Heart right ventricle (tissue), 16 donors: ENCODE measurements around the gene ARHGAP12. TPM values are rescaled to one million over a fixed set of nuclear protein-coding genes. Genes with fewer than 3 reads are reported as not detected.
"Not testable (repeated sequence)": the region's sequence is repeated elsewhere in the genome, so short reads cannot be mapped to it uniquely, and the experiment has no call there.

Source experiments
- ATAC-seq, 8 donors: fragments of 200-7000 bp; cut with Tn5 transposase; one replicate each; pipeline ENCODE4 v1.9.1; 2020; ENCODE audit warnings: mild to moderate bottlenecking in 8 of 8, moderate library complexity in 8 of 8, moderate number of reproducible peaks in 1 of 8
- DNase-seq, 2 donors: peaks; one replicate each; pipeline ENCODE4 v3.0.0-alpha.2; 2020
- H3K27ac ChIP-seq, 10 donors: fragments of 200-600 bp; sonication (generic) in 2 of 10; one replicate each; pipeline versions ENCODE4 v1.5.0 to v1.8.0; 2020 to 2022; ENCODE audit warnings: mild to moderate bottlenecking in 3 of 10
- H3K27me3 ChIP-seq, 7 donors: fragments of 200-600 bp; one replicate each; pipeline ENCODE4 v1.8.0; 2021 to 2022; ENCODE audit warnings: mild to moderate bottlenecking in 2 of 7
- H3K36me3 ChIP-seq, 9 donors: fragments of 200-600 bp; sonication (generic) in 1 of 9; one replicate each; pipeline versions ENCODE4 v1.5.0 to v1.8.0; 2020 to 2022; ENCODE audit warnings: mild to moderate bottlenecking in 2 of 9
- H3K4me1 ChIP-seq, 9 donors: fragments of 200-600 bp; sonication (generic) in 1 of 9; one replicate each; pipeline versions ENCODE4 v1.5.0 to v1.8.0; 2020 to 2022; ENCODE audit warnings: mild to moderate bottlenecking in 4 of 9
- H3K4me3 ChIP-seq, 10 donors: fragments of 200-600 bp; sonication (generic) in 2 of 10; one replicate each; pipeline versions ENCODE4 v1.5.0 to v1.8.0; 2020 to 2022; ENCODE audit warnings: mild to moderate bottlenecking in 7 of 10, moderate library complexity in 2 of 10
- H3K9me3 ChIP-seq, 11 donors: fragments of 200-600 bp in 10 of 11; sonication (generic) in 2 of 11; one replicate each; pipeline versions ENCODE4 v1.5.0 to v1.8.0; 2013 to 2022; ENCODE audit warnings: mild to moderate bottlenecking in 2 of 11, control low read depth in 1 of 11, moderate library complexity in 1 of 11
- WGBS, 2 donors: extraction: QIAGEN DNeasy Blood & Tissue Kit; methylation state at CpG; one replicate each; pipeline ENCODE4 v1.1.7; 2013; ENCODE audit warnings: inconsistent platforms in 1 of 2; 5-methylcytosine and 5-hydroxymethylcytosine counted together
- intact Hi-C, 10 donors: fragments of 100-400 bp; cut with DNase I; formaldehyde crosslinking; loops; one replicate each; pipeline versions ENCODE4 v1.11.1 to v1.14.2; 2022
- polyA plus RNA-seq, 2 donors: library from polyadenylated mRNA; stranded (reverse); fragments of 200-250 nt; gene quantifications; one replicate each; pipeline ENCODE4 v1.2.3, GENCODE V29; 2013
- total RNA-seq, 10 donors: library from RNA; stranded (reverse); fragmentation: NEBNext Ultra II Directional in 3 of 10; extraction: Animal tissue kit (Norgen Biotek cat#: 25700) in 3 of 10; gene quantifications; one replicate each; pipeline versions ENCODE4 v1.2.1 to v1.2.4, GENCODE V29; 2021 to 2023
- TF ChIP-seq, protein P1 (sequence below), 9 donors: fragments of 200-600 bp; sonication (generic) in 2 of 9; IDR thresholded peaks; one replicate each; pipeline versions ENCODE4 v1.5.0 to v1.8.0; 2021 to 2022; ENCODE audit warnings: antibody characterized with exemption in 9 of 9, mild to moderate bottlenecking in 5 of 9, moderate library complexity in 1 of 9
- donor health status: Arrhythmogenic right ventricular cardiomyopathy.
- donor health status: ischemic (EF 13 %, LVEDD 7.1; RV severe dilation, severe dysfunction).
- donor health status: healthy with polysubstance abuse.
- donor health status: DM: no; HTN: yes; CAD: no.
- donor health status: DM: no; HTN: no; CAD: no.
- donor health status: ischemic (EF 25% LVEDD 6.9; RV normal size, moderate dysfunction).
- donor health status: ischemic (EF 25% LVEDD 5.7; RV mildly dilated, moderate dysfunction).
- donor health status: healthy.
- donor health status: DM: yes; HTN: yes; CAD: no.
- donor health status: Ischemic cardiomyopathy.
- donor health status: ischemic (EF 35%, LVEDD 5.7; RV mildly dilated, moderate dysfunction).
- donor health status: nonischemic (EF 11% LVEDD 7.7; RV severe dilation, severe dysfunction).
- donor health status: DM: yes; HTN: yes; CAD: no.
- donor health status: PGD.
- donor health status: ischemic (EF 29% LVEDD 5.4; RV normal size, mild dysfunction).
- donor health status: nonischemic (EF 23%, LVEDD 6.1; RV moderate dilation, normal function).

ARHGAP12 gene
- total and polyA plus RNA-seq, 12 donors = 7.6 to 35.2 (median 21.0) TPM

DNA sequence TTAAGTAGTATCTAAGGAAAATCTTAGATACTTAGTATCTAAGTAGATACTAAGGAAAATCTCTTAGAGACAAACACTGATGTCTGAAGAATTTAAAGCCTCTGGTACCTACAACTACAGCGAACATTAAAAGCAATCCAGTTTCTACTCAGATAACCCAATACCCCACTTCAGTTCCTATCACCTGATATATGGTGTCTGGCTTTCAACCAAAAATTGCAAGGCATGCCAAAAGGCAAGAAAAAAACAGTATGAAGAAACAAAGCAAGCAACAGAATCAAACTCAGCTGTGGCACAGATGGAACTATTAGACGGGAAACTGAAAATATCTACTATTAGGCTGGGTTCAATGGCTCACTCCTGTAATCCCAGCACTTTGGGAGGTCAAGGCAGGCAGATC lies 31.1 kb downstream of the ARHGAP12 start:
- 60 to 62% methylated on average over 2 of the region's 2 CpGs for WGBS, 2 donors
- no peaks in the 10 kb centered on the region for H3K27me3 ChIP-seq
- peak overlapping the region in 5 of 10 donors; percentile 10 to 68 (median 40) for H3K27ac ChIP-seq

GRCh38 chr10:31896968-31897384 lies 31.7 kb downstream of the ARHGAP12 start:
- ATAC-seq = peak in 7 of 8 donors; percentile 61 to 94 (median 69)
- WGBS, 2 donors = 70 to 80% methylated on average over 1 of the region's 1 CpG
- intact Hi-C loops = no loop called here

More for the DNA sequence above, 31.1 kb downstream of the ARHGAP12 start:
- peaks cover 0 to 10% (median 3%) of the 10 kb centered on the region in 11 donors for H3K9me3 ChIP-seq
- intact Hi-C loops = no loop called here
- H3K36me3 ChIP-seq = no peaks in the 10 kb centered on the region
- TF ChIP-seq, protein P1, sequence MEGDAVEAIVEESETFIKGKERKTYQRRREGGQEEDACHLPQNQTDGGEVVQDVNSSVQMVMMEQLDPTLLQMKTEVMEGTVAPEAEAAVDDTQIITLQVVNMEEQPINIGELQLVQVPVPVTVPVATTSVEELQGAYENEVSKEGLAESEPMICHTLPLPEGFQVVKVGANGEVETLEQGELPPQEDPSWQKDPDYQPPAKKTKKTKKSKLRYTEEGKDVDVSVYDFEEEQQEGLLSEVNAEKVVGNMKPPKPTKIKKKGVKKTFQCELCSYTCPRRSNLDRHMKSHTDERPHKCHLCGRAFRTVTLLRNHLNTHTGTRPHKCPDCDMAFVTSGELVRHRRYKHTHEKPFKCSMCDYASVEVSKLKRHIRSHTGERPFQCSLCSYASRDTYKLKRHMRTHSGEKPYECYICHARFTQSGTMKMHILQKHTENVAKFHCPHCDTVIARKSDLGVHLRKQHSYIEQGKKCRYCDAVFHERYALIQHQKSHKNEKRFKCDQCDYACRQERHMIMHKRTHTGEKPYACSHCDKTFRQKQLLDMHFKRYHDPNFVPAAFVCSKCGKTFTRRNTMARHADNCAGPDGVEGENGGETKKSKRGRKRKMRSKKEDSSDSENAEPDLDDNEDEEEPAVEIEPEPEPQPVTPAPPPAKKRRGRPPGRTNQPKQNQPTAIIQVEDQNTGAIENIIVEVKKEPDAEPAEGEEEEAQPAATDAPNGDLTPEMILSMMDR (IDR thresholded peaks at IDR 0.05) = no peak
- ATAC-seq = no peak
- peaks cover 4 to 25% (median 18%) of the 10 kb centered on the region in 9 donors for H3K4me1 ChIP-seq
- H3K4me3 ChIP-seq = no peak overlapping the region
- DNase-seq = no peak

GRCh38 chr10:31895722-31896121 lies 32.9 kb downstream of the ARHGAP12 start:
- peaks cover 4 to 22% (median 18%) of the 10 kb centered on the region in 9 donors for H3K4me1 ChIP-seq
- DNase-seq, intact Hi-C loops, H3K9me3 ChIP-seq, H3K27me3 ChIP-seq, H3K4me3 ChIP-seq, ATAC-seq, H3K27ac ChIP-seq, H3K36me3 ChIP-seq: not testable (repeated sequence)
- 96 to 98% methylated on average over 6 of the region's 6 CpGs for WGBS, 2 donors

More at GRCh38 chr10:31896968-31897384, 31.7 kb downstream of the ARHGAP12 start:
- Histone ChIP-seq H3K27me3 (no peaks in the 10 kb centered on the region), H3K9me3 (peaks cover 0 to 10% (median 3%) of the 10 kb centered on the region in 11 donors), H3K27ac (peak overlapping the region in 5 of 10 donors; percentile 10 to 68 (median 40)), H3K4me1 (peaks cover 4 to 22% (median 18%) of the 10 kb centered on the region in 9 donors), H3K4me3 (no peak overlapping the region), H3K36me3 (no peaks in the 10 kb centered on the region)
- TF ChIP-seq, protein P1 (IDR thresholded peaks at IDR 0.05) = no peak
- no peak for DNase-seq

DNA sequence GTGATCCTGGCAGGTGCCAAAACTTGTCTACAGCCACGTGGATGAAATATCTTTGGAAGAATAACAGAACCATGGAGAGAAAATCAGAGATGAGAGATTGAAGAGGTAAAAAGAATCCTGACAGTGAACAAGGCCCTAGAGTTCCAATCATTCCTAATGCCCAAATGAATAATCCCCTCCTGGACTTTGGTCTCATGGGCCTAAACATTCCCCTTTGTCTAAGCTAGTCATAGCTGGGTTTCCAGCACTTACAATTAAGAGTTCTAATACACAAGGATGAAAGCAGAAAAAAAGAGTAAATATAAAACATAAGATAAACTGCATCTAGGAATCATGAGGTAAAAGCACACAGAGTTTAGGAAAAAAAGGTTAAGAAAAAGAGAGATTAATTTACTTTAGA lies 40.2 kb downstream of the ARHGAP12 start:
- peaks cover 4 to 41% (median 17%) of the 10 kb centered on the region in 9 donors for H3K4me1 ChIP-seq
- DNase-seq (no peak), ATAC-seq (no peak)
- H3K36me3 ChIP-seq = peaks cover 0 to 6% (median 0%) of the 10 kb centered on the region in 9 donors
- no peaks in the 10 kb centered on the region for H3K27me3 ChIP-seq
- H3K27ac ChIP-seq = peak overlapping the region in 1 of 10 donors; percentile 68
- intact Hi-C loops = no loop called here
- H3K9me3 ChIP-seq = no peaks in the 10 kb centered on the region
- TF ChIP-seq, protein P1 (IDR thresholded peaks at IDR 0.05) = no peak
- WGBS, 2 donors = 39 to 52% methylated on average over 1 of the region's 1 CpG
- H3K4me3 ChIP-seq = no peak overlapping the region

GRCh38 chr10:31887850-31888249 lies 40.8 kb downstream of the ARHGAP12 start:
- ATAC-seq (peak in 3 of 8 donors; percentile 16 to 27 (median 18)), DNase-seq (no peak)
- Histone ChIP-seq H3K27me3 (no peaks in the 10 kb centered on the region), H3K36me3 (peaks cover 0 to 6% (median 0%) of the 10 kb centered on the region in 9 donors), H3K9me3 (no peaks in the 10 kb centered on the region), H3K4me1 (peaks cover 4 to 42% (median 18%) of the 10 kb centered on the region in 9 donors), H3K27ac (peak overlapping the region in 3 of 10 donors; percentile 40 to 68 (median 47)), H3K4me3 (no peak overlapping the region)
- 91 to 95% methylated on average over 7 of the region's 7 CpGs for WGBS, 2 donors
- TF ChIP-seq, protein P1 (IDR thresholded peaks at IDR 0.05) = no peak
- intact Hi-C loops = no loop called here
